GM21515 (cell line): Measurements from ENCODE around the gene ACTL10.

ENCODE experiments used
- ATAC-seq: cut with Tn5 transposase; IDR thresholded peaks from one replicate; pipeline ENCODE4 v1.9.1; 2021; ENCODE audit not compliant: unreplicated experiment

Gene ACTL10

GRCh38 chr20:33676652-33677645 lies 10.2 kb downstream of the ACTL10 start:
- no peak for ATAC-seq

DNA sequence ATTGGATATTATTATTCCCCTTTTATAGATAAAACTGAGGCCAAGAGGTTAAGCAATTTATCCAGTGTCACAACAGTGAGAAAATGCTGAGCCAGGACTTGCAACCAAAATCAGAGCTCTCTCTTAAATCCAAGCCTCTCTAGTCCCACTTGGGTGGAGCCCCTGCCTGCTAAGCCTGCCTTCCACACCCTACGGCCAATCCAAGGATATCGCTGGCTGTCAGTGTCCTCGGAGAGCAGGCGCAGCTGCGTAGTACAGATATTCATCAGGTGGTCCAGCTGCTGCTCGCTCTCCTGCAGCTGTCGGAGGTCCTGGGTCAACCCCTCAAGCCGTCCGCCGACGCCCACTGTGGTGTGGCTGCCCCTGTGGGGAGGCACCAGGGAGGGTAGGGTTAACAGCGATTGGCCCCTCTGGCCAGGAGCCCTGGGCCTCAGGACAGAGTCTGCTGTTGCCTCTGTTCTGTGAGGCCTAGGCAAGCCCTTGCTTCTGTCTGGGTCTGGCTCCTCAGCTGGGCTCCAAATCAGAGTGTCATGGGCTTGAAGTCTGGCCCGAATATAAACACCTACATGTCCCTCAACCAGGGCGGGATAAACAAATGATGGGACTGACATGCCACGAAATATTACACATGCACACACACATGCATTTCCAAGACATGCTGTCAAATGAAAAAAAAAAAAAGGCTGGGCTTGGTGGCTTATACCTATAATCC lies 11.4 kb downstream of the ACTL10 start:
- no peak for ATAC-seq

GRCh38 chr20:33679758-33680485 lies 13.2 kb downstream of the ACTL10 start:
- peak; percentile 42 for ATAC-seq

GRCh38 chr20:33680686-33681085 lies 13.9 kb downstream of the ACTL10 start:
- ATAC-seq: no peak

DNA sequence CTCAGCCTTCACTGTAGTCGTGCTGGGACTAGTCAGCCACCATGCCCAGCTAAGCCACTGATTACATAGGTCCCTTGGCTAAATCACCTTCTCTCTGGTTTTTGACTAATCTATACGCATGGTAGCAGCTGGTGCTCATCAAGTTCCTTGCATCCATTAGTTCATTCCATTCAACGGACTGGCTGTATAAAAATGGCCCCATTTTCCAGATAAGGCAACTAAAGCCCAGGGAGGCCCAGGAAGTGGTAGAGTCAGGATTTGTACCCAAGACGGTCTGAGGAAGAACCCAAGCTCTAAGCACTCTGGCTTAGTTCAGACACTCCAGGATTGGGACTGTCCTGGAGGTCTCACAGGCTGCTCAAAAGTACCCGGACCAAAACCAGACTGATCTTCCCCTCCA lies 14.5 kb downstream of the ACTL10 start:
- no peak for ATAC-seq

- ATAC-seq: no peak
Observed at GRCh38 chr20:33681728-33682353, 15.1 kb downstream of the ACTL10 start.

GRCh38 chr20:33684533-33685327 lies 18.0 kb downstream of the ACTL10 start:
- ATAC-seq: no peak

- peak; percentile 40 for ATAC-seq
Observed at GRCh38 chr20:33685328-33686099, 18.8 kb downstream of the ACTL10 start.

GRCh38 chr20:33686100-33686983 lies 19.6 kb downstream of the ACTL10 start, which contains the start of gene E2F1:
Gene E2F1 (minus strand): TSS chr20:33686385. CDS start chr20:33686264, 121 bp downstream.
- peak; percentile 77 for ATAC-seq

- no peak for ATAC-seq
Observed at GRCh38 chr20:33686984-33687366, 20.2 kb downstream of the ACTL10 start.

DNA sequence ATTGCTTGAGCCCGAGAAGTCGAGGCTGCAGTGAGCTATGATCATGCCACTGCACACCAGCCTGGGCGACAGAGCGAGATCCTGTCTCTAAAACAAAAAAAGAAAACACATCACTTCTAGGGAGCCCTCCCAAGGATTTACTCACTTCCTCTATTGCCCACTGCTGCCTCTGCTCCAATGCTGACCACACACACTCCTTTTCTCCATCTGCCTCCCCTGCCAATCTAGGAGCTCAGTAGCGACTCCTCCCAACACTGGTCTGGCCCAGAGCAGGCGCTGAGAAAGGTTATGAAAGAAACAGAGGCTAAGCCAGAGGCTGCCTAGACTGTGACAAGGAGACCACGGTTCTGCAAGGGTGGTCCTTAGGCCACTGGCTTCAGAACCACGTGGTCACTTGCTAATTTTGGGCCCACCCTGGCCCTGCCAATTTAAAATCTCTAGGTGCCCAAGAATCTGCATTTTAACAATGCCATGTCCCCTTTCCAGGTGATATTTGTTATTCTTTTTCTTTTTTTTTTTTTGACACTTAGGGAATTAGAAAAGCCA lies 20.7 kb downstream of the ACTL10 start:
- no peak for ATAC-seq

- no peak for ATAC-seq
Observed at GRCh38 chr20:33687993-33688937, 21.5 kb downstream of the ACTL10 start.

DNA sequence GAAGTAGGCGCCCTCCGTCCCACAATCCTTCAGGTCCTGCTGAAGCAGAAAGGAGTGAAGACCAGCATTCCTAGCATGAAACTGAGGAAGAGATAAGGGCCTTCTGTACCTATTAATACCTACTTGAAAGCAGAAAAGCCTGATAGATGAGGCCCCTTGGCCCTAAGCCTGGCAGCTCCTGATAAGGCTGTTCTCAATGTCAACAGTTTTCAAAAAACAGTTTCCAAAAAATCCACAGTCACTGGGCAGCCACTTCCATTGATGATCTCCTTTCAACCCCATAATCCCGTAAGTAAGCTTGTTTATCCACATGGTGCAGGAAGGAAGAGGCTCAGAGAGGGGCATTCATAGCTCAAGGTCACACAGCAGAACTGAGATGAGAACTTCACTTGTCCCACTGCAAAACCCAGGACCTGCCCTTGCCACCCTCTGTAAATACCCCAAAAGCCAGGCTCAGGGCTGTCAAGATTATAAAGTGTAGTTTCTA lies 22.2 kb downstream of the ACTL10 start:
- no peak for ATAC-seq

DNA sequence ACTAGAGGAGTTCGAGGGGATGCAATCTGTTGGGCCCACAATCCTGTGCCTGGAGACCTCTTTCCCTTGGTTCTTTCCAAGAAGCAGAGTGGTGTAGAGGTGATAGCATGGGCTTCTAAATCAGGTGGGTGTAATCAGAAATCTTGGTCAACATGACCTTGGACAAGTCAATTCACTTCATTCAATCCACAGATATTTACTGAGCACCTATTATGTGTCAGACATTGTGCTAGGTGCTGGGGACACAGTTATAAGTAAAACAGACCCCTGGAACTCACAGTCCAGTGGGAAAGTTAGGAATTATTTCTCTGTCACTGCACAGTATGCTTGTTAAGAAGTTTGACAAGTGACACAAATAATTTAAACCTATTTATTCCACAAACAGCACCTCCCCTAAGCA lies 22.8 kb downstream of the ACTL10 start:
- no peak for ATAC-seq

DNA sequence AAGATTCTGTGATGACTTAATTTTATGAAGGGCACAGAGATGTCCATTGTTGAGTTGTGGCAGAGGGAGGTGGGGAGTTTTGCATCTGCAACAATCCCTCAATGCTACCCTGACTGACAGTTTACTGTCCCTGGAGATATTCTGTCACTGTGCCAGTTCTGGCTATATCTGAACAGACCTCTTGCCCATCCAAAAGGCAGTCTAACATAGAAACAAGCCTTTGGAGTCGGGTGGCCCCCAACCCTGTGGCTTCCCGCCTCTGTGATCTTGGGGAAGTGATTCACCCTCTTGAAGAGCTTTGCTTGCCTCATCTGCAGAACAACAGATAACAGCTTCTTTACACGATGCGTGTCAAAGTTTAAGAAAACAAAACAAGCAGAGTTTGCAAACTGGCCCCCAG lies 23.2 kb downstream of the ACTL10 start:
- no peak for ATAC-seq

GRCh38 chr20:33693289-33693688 lies 26.5 kb downstream of the ACTL10 start:
- no peak for ATAC-seq
